HepG2 (cell line): ENCODE measurements around the gene DHRS4L2. TPM values are rescaled to one million over a fixed set of nuclear protein-coding genes. Genes with fewer than 3 reads are reported as not detected.
A peak's percentile ranks its signal among the peaks of the same experiment; 100 is the strongest.

ENCODE experiments used
- BORCS8-MEF2B ChIP-seq: sonication (generic); formaldehyde crosslinking; IDR thresholded peaks from 2 replicates; pipeline ENCODE4 v1.8.0; 2022; ENCODE audit warnings: mild to moderate bottlenecking, missing genetic modification reagents
- CCAR2 ChIP-seq: fragments of 200-400 bp; formaldehyde crosslinking; optimal IDR thresholded peaks from 2 replicates; pipeline ENCODE3; 2018; ENCODE audit warnings: low read depth, mild to moderate bottlenecking, low read length, moderate library complexity
- CHD2 ChIP-seq: IDR thresholded peaks from 2 replicates; pipeline ENCODE4 v1.6.1; 2011; ENCODE audit warnings: low read depth, low read length, improper control_type of control experiment
- CHD4 ChIP-seq: fragments of 200-600 bp; sonication (generic); IDR thresholded peaks from 2 replicates; pipeline ENCODE4 v1.7.0; 2017; ENCODE audit warnings: mild to moderate bottlenecking, low read length, borderline replicate concordance
- ETV6 ChIP-seq: sonication (generic); formaldehyde crosslinking; conservative IDR thresholded peaks from 2 replicates; pipeline ENCODE4 v1.4.0; 2020; ENCODE audit warnings: missing genetic modification reagents
- FOXM1 ChIP-seq: sonication (generic); formaldehyde crosslinking; IDR thresholded peaks from 2 replicates; pipeline ENCODE4 v1.5.0; 2020; ENCODE audit warnings: missing genetic modification reagents
- GABPB1 ChIP-seq: IDR thresholded peaks from 2 replicates; pipeline ENCODE4 v1.6.1; 2016; ENCODE audit warnings: mild to moderate bottlenecking, missing genetic modification reagents, moderate library complexity, missing compliant biosample characterization
- KLF12 ChIP-seq: sonication (generic); formaldehyde crosslinking; IDR thresholded peaks from 2 replicates; pipeline ENCODE4 v1.4.0; 2020; ENCODE audit warnings: missing genetic modification reagents, borderline replicate concordance
- NCOA1 ChIP-seq: sonication (generic); formaldehyde crosslinking; IDR thresholded peaks from 2 replicates; pipeline ENCODE4 v1.9.0; 2021; ENCODE audit warnings: missing genetic modification reagents
- NFIB ChIP-seq: sonication (generic); formaldehyde crosslinking; IDR thresholded peaks from 2 replicates; pipeline ENCODE4 v1.9.0; 2021; ENCODE audit warnings: missing genetic modification reagents, mild to moderate bottlenecking, borderline replicate concordance
- POGZ ChIP-seq: sonication (generic); formaldehyde crosslinking; IDR thresholded peaks from 2 replicates; pipeline ENCODE4 v1.4.0; 2020; ENCODE audit warnings: mild to moderate bottlenecking, missing genetic modification reagents
- RFX5 ChIP-seq: IDR thresholded peaks from 2 replicates; pipeline ENCODE4 v1.6.1; 2011; ENCODE audit warnings: low read depth, low read length, improper control_type of control experiment
- RXRB ChIP-seq: IDR thresholded peaks from 2 replicates; pipeline ENCODE4 v1.6.1; 2016; ENCODE audit warnings: borderline replicate concordance, missing genetic modification reagents, missing compliant biosample characterization
- SOX5 ChIP-seq: IDR thresholded peaks from 2 replicates; pipeline ENCODE4 v1.6.1; 2016; ENCODE audit warnings: borderline replicate concordance
- SP4 ChIP-seq: sonication (generic); formaldehyde crosslinking; IDR thresholded peaks from 2 replicates; pipeline ENCODE4 v1.8.1; 2023; ENCODE audit warnings: mild to moderate bottlenecking, missing genetic modification reagents
- TBL1XR1 ChIP-seq: fragments of 150-350 bp; IDR thresholded peaks from 2 replicates; pipeline ENCODE4 v1.6.1; 2014; ENCODE audit warnings: borderline replicate concordance, low read length; ENCODE audit not compliant: partially characterized antibody
- TCF7L2 ChIP-seq: IDR thresholded peaks from 2 replicates; pipeline ENCODE4 v1.6.1; 2011; ENCODE audit warnings: mild to moderate bottlenecking, low read depth, low read length, moderate library complexity
- ZNF12 ChIP-seq: sonication (generic); formaldehyde crosslinking; IDR thresholded peaks from 2 replicates; pipeline ENCODE4 v1.5.0; 2020; ENCODE audit warnings: missing genetic modification reagents
- ZNF274 ChIP-seq: sonication (generic); formaldehyde crosslinking; IDR thresholded peaks from 2 replicates; pipeline ENCODE4 v1.5.1; 2020; ENCODE audit warnings: mild to moderate bottlenecking, missing genetic modification reagents
- ZNF296 ChIP-seq: sonication (generic); formaldehyde crosslinking; conservative IDR thresholded peaks from 2 replicates; pipeline ENCODE4 v1.5.0; 2020; ENCODE audit warnings: mild to moderate bottlenecking, missing genetic modification reagents
- ZNF354B ChIP-seq: sonication (generic); formaldehyde crosslinking; IDR thresholded peaks from 2 replicates; pipeline ENCODE4 v1.8.0; 2022; ENCODE audit warnings: mild to moderate bottlenecking, missing genetic modification reagents
- ZNF451 ChIP-seq: sonication (generic); formaldehyde crosslinking; IDR thresholded peaks from 2 replicates; pipeline ENCODE4 v1.5.0; 2020; ENCODE audit warnings: mild to moderate bottlenecking, missing genetic modification reagents
- ZNF841 ChIP-seq: sonication (generic); formaldehyde crosslinking; IDR thresholded peaks from 2 replicates; pipeline ENCODE4 v1.8.1; 2023; ENCODE audit warnings: missing genetic modification reagents, borderline replicate concordance
- ZNF883 ChIP-seq: sonication (generic); formaldehyde crosslinking; IDR thresholded peaks from 2 replicates; pipeline ENCODE4 v1.5.1; 2020; ENCODE audit warnings: mild to moderate bottlenecking, missing genetic modification reagents; ENCODE audit errors: not compliant biosample characterization
- ZSCAN20 ChIP-seq: sonication (generic); formaldehyde crosslinking; IDR thresholded peaks from 2 replicates; pipeline ENCODE4 v1.4.0; 2020; ENCODE audit warnings: missing genetic modification reagents, mild to moderate bottlenecking, borderline replicate concordance
- ZSCAN30 ChIP-seq: sonication (generic); formaldehyde crosslinking; IDR thresholded peaks from 2 replicates; pipeline ENCODE4 v1.5.0; 2020; ENCODE audit warnings: mild to moderate bottlenecking, missing genetic modification reagents
- polyA plus RNA-seq, 8 experiments: library from polyadenylated mRNA; depleted of rRNA in 3 of 8; stranded (reverse) in 7 of 8; unstranded in 1 of 8; fragments of >200 nt; fragmentation: Illumina TruSeq in 4 of 8; extraction: Trizol in 4 of 8; gene quantifications; 2 replicates each; pipeline versions ENCODE4 v1.2.1 to v1.2.3, GENCODE V29; 2011 to 2016; ENCODE audit warnings: low read depth in 4 of 8, missing spikeins in 1 of 8, mixed read lengths in 1 of 8; ENCODE audit not compliant: insufficient read depth in 1 of 8
- total RNA-seq, 5 experiments: library from RNA; depleted of rRNA; stranded (reverse); fragments of >200 nt; fragmentation: Illumina TruSeq; extraction: Trizol; gene quantifications; 2 replicates each; pipeline ENCODE4 v1.2.3, GENCODE V29; 2016; ENCODE audit warnings: low read depth in 1 of 5
- TF ChIP-seq, protein P1 (sequence below): sonication (generic); formaldehyde crosslinking; IDR thresholded peaks from 2 replicates; pipeline ENCODE4 v1.4.0; 2020; ENCODE audit warnings: missing genetic modification reagents, borderline replicate concordance
- TF ChIP-seq, protein P2 (sequence below): sonication (generic); formaldehyde crosslinking; conservative IDR thresholded peaks from 2 replicates; pipeline ENCODE4 v1.5.0; 2020; ENCODE audit warnings: missing genetic modification reagents

DHRS4L2 gene
- total and polyA plus RNA-seq, 2 of the 13 experiments (the other 11 are each of a cell fraction or from before 2014, with no cell fraction given): 24.7 to 38.2 TPM

DNA sequence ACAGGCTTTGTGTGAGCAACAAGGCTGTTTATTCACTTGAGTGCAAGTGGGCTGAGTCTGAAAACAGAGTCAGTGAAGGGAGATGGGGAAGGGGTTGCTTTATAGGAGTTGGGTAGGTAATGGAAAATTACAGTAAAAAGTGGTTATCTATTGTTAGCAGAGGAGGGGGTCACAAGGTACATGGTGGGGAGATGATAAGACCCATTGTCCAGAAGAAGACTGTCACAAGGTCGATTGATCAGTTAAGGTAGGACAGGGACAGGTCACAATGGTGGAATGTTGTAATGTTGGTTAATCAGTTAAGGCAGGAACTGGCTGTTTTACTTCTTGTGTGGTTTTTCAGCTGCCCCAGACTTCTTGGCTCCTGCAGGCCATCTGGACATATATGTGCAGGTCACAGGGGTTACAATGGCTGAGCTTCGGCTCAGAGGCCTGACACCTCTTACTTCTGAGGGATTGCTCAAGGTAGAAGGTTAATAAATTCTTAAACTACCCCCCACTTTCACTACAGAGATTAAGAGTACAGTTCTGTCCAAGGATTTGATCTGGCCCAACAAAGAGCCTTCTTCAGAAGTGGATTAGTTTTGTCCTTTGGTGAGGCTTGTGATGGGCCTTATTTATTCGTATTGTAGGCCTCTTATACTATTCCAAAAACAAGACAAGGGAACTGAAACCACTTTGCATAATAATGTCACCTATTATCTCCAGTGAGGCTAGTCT, 49.0 kb upstream of the DHRS4L2 start (continued):
- TF ChIP-seq, protein P1, sequence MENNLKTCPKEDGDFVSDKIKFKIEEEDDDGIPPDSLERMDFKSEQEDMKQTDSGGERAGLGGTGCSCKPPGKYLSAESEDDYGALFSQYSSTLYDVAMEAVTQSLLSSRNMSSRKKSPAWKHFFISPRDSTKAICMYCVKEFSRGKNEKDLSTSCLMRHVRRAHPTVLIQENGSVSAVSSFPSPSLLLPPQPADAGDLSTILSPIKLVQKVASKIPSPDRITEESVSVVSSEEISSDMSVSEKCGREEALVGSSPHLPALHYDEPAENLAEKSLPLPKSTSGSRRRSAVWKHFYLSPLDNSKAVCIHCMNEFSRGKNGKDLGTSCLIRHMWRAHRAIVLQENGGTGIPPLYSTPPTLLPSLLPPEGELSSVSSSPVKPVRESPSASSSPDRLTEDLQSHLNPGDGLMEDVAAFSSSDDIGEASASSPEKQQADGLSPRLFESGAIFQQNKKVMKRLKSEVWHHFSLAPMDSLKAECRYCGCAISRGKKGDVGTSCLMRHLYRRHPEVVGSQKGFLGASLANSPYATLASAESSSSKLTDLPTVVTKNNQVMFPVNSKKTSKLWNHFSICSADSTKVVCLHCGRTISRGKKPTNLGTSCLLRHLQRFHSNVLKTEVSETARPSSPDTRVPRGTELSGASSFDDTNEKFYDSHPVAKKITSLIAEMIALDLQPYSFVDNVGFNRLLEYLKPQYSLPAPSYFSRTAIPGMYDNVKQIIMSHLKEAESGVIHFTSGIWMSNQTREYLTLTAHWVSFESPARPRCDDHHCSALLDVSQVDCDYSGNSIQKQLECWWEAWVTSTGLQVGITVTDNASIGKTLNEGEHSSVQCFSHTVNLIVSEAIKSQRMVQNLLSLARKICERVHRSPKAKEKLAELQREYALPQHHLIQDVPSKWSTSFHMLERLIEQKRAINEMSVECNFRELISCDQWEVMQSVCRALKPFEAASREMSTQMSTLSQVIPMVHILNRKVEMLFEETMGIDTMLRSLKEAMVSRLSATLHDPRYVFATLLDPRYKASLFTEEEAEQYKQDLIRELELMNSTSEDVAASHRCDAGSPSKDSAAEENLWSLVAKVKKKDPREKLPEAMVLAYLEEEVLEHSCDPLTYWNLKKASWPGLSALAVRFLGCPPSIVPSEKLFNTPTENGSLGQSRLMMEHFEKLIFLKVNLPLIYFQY: no peak
- TF ChIP-seq ZNF354B (CRISPR knock-in tag) (no peak), ZNF451 (CRISPR knock-in tag) (no peak), CHD2 (no peak), POGZ (peak; percentile 17; the same call in 1 of the 2 replicates), ZNF841 (CRISPR knock-in tag) (no peak), CHD4 (no peak), FOXM1 (CRISPR knock-in tag) (no peak), ZSCAN30 (CRISPR knock-in tag) (no peak), ZNF274 (CRISPR knock-in tag) (no peak), GABPB1 (CRISPR knock-in tag) (no peak), TCF7L2 (no peak), ZNF12 (CRISPR knock-in tag) (peak; percentile 75), SOX5 (CRISPR knock-in tag) (peak; percentile 96), NFIB (CRISPR knock-in tag) (no peak), SP4 (no peak; the same call in 1 of the 2 replicates), ETV6 (CRISPR knock-in tag) (no peak), BORCS8-MEF2B (CRISPR knock-in tag) (no peak), TBL1XR1 (no peak), RFX5 (no peak), RXRB (CRISPR knock-in tag) (peak; percentile 58), ZNF883 (CRISPR knock-in tag) (no peak), KLF12 (CRISPR knock-in tag) (no peak), ZSCAN20 (CRISPR knock-in tag) (no peak), ZNF296 (CRISPR knock-in tag) (no peak), CCAR2 (no peak), NCOA1 (CRISPR knock-in tag) (no peak; the same call in 1 of the 2 replicates)
- TF ChIP-seq, protein P2, sequence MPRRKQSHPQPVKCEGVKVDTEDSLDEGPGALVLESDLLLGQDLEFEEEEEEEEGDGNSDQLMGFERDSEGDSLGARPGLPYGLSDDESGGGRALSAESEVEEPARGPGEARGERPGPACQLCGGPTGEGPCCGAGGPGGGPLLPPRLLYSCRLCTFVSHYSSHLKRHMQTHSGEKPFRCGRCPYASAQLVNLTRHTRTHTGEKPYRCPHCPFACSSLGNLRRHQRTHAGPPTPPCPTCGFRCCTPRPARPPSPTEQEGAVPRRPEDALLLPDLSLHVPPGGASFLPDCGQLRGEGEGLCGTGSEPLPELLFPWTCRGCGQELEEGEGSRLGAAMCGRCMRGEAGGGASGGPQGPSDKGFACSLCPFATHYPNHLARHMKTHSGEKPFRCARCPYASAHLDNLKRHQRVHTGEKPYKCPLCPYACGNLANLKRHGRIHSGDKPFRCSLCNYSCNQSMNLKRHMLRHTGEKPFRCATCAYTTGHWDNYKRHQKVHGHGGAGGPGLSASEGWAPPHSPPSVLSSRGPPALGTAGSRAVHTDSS (CRISPR knock-in tag): no peak
